HepG2 (cell line): ENCODE measurements around the gene PTPN22. TPM values are rescaled to one million over a fixed set of nuclear protein-coding genes. Genes with fewer than 3 reads are reported as not detected.

ENCODE experiments used
- IKZF4 ChIP-seq: sonication (generic); formaldehyde crosslinking; IDR thresholded peaks from 2 replicates; pipeline ENCODE4 v1.5.1; 2020; ENCODE audit warnings: borderline replicate concordance, mild to moderate bottlenecking, low read depth, missing genetic modification reagents; ENCODE audit errors: not compliant biosample characterization
- MEF2D ChIP-seq: sonication (generic); formaldehyde crosslinking; IDR thresholded peaks from 2 replicates; pipeline ENCODE4 v1.5.1; 2020; ENCODE audit warnings: mild to moderate bottlenecking, missing genetic modification reagents
- polyA plus RNA-seq, 8 experiments: library from polyadenylated mRNA; depleted of rRNA in 3 of 8; stranded (reverse) in 7 of 8; unstranded in 1 of 8; fragments of >200 nt; fragmentation: Illumina TruSeq in 4 of 8; extraction: Trizol in 4 of 8; gene quantifications; 2 replicates each; pipeline versions ENCODE4 v1.2.1 to v1.2.3, GENCODE V29; 2011 to 2016; ENCODE audit warnings: low read depth in 4 of 8, missing spikeins in 1 of 8, mixed read lengths in 1 of 8; ENCODE audit not compliant: insufficient read depth in 1 of 8
- total RNA-seq, 5 experiments: library from RNA; depleted of rRNA; stranded (reverse); fragments of >200 nt; fragmentation: Illumina TruSeq; extraction: Trizol; gene quantifications; 2 replicates each; pipeline ENCODE4 v1.2.3, GENCODE V29; 2016; ENCODE audit warnings: low read depth in 1 of 5
- TF ChIP-seq, protein P1 (sequence below), 2 experiments: sonication (generic) in 1 of 2; formaldehyde crosslinking in 1 of 2; IDR thresholded peaks; 2 replicates each; pipeline versions ENCODE4 v1.4.0 to v1.6.1; 2018 to 2020; ENCODE audit warnings: missing genetic modification reagents in 2 of 2, borderline replicate concordance in 1 of 2, low read depth in 1 of 2, mild to moderate bottlenecking in 1 of 2, missing biosample characterization in 1 of 2
- TF ChIP-seq, protein P2 (sequence below): sonication (generic); formaldehyde crosslinking; IDR thresholded peaks from 2 replicates; pipeline ENCODE4; 2020; ENCODE audit warnings: missing genetic modification reagents, mild to moderate bottlenecking, borderline replicate concordance

PTPN22 gene
- total and polyA plus RNA-seq, 2 of the 13 experiments (the other 11 are each of a cell fraction or from before 2014, with no cell fraction given) = not detected

DNA sequence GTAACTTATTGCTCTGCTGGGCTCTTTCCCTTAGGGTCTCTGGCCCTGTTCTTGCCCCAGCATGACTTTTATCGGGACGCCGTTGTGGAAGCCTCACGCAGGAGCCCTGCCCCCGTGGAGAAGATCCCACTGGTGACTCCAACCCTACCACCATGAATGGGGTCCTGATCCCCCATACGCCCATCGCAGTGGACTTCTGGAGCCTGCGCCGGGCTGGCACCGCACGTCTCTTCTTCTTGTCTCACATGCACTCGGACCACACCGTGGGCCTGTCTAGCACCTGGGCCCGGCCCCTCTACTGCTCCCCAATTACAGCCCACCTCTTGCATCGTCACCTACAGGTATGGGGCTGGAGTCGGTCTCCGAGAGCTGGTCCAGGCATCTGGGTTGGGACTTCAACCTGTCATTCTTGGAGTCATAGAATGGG, 33.9 kb upstream of the PTPN22 start (continued):
- TF ChIP-seq, protein P1, sequence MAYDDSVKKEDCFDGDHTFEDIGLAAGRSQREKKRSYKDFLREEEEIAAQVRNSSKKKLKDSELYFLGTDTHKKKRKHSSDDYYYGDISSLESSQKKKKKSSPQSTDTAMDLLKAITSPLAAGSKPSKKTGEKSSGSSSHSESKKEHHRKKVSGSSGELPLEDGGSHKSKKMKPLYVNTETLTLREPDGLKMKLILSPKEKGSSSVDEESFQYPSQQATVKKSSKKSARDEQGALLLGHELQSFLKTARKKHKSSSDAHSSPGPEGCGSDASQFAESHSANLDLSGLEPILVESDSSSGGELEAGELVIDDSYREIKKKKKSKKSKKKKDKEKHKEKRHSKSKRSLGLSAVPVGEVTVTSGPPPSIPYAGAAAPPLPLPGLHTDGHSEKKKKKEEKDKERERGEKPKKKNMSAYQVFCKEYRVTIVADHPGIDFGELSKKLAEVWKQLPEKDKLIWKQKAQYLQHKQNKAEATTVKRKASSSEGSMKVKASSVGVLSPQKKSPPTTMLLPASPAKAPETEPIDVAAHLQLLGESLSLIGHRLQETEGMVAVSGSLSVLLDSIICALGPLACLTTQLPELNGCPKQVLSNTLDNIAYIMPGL (CRISPR knock-in tag; IDR thresholded peaks at IDR 0.05; ENCODE audit: borderline replicate concordance in 1 of 2, low read depth in 1 of 2) = peak in 1 of 2 experiments; percentile 18; a peak in 1 of 4 replicates
- TF ChIP-seq IKZF4 (CRISPR knock-in tag) (peak; percentile 71), MEF2D (CRISPR knock-in tag) (0 out of 2 replicates have a peak, but pooled peaks have one; percentile 12)
- TF ChIP-seq, protein P2, sequence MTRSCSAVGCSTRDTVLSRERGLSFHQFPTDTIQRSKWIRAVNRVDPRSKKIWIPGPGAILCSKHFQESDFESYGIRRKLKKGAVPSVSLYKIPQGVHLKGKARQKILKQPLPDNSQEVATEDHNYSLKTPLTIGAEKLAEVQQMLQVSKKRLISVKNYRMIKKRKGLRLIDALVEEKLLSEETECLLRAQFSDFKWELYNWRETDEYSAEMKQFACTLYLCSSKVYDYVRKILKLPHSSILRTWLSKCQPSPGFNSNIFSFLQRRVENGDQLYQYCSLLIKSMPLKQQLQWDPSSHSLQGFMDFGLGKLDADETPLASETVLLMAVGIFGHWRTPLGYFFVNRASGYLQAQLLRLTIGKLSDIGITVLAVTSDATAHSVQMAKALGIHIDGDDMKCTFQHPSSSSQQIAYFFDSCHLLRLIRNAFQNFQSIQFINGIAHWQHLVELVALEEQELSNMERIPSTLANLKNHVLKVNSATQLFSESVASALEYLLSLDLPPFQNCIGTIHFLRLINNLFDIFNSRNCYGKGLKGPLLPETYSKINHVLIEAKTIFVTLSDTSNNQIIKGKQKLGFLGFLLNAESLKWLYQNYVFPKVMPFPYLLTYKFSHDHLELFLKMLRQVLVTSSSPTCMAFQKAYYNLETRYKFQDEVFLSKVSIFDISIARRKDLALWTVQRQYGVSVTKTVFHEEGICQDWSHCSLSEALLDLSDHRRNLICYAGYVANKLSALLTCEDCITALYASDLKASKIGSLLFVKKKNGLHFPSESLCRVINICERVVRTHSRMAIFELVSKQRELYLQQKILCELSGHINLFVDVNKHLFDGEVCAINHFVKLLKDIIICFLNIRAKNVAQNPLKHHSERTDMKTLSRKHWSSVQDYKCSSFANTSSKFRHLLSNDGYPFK (CRISPR knock-in tag) = peak; percentile 99
- TF ChIP-seq, all 625 proteins: peak for 54
